Measurements from ENCODE around the gene SLC24A3.

SLC24A3 gene

GRCh38 chr20:19322061-19322985, 109.9 kb downstream of the SLC24A3 start:
- no peaks in the 10 kb centered on the region; the same call in 1 of the 2 replicates for H3K36me3 ChIP-seq (ENCODE audit: insufficient read depth, low read length)
- H3K9me3 ChIP-seq (ENCODE audit: low read depth, low read length): no peaks in the 10 kb centered on the region
- TF ChIP-seq EZH2 (IDR thresholded peaks at IDR 0.05) (no peak), POLR2AphosphoS5 (IDR thresholded peaks at IDR 0.05; ENCODE audit: borderline replicate concordance, low read depth, low read length) (no peak; the same call in 1 of the 2 replicates), FOXP2 (optimal IDR thresholded peaks at IDR 0.05; ENCODE audit: control extremely low read depth, extremely low read length, insufficient read depth) (no peak)
- peak overlapping the region; percentile 57 for H3K4me3 ChIP-seq
- DNase-seq (ENCODE audit: low read depth, low spot score): peak; percentile 99
- H3K9ac ChIP-seq (ENCODE audit: insufficient read length): peak overlapping the region; percentile 61
- H3K27ac ChIP-seq: peak overlapping the region; percentile 98

GRCh38 chr20:19327401-19327800, 115.0 kb downstream of the SLC24A3 start:
- DNase-seq (ENCODE audit: low read depth, low spot score): no peak
- H3K9ac ChIP-seq (ENCODE audit: insufficient read length): no peak overlapping the region
- no peaks in the 10 kb centered on the region for H3K9me3 ChIP-seq (ENCODE audit: low read depth, low read length)
- H3K4me3 ChIP-seq: no peak overlapping the region
- H3K27ac ChIP-seq: no peak overlapping the region
- TF ChIP-seq FOXP2 (optimal IDR thresholded peaks at IDR 0.05; ENCODE audit: control extremely low read depth, extremely low read length, insufficient read depth) (no peak), EZH2 (IDR thresholded peaks at IDR 0.05) (no peak), POLR2AphosphoS5 (IDR thresholded peaks at IDR 0.05; ENCODE audit: borderline replicate concordance, low read depth, low read length) (no peak)
- H3K36me3 ChIP-seq (ENCODE audit: insufficient read depth, low read length): no peaks in the 10 kb centered on the region; the same call in 1 of the 2 replicates

- no peak overlapping the region for H3K9ac ChIP-seq (ENCODE audit: insufficient read length)
- H3K36me3 ChIP-seq (ENCODE audit: insufficient read depth, low read length): no peaks in the 10 kb centered on the region; the same call in 1 of the 2 replicates
- no peaks in the 10 kb centered on the region for H3K9me3 ChIP-seq (ENCODE audit: low read depth, low read length)
- TF ChIP-seq POLR2AphosphoS5 (IDR thresholded peaks at IDR 0.05; ENCODE audit: borderline replicate concordance, low read depth, low read length) (no peak), EZH2 (IDR thresholded peaks at IDR 0.05) (no peak), FOXP2 (optimal IDR thresholded peaks at IDR 0.05; ENCODE audit: control extremely low read depth, extremely low read length, insufficient read depth) (no peak)
- no peak overlapping the region for H3K4me3 ChIP-seq
- DNase-seq (ENCODE audit: low read depth, low spot score): no peak
- no peak overlapping the region for H3K27ac ChIP-seq
Observed at GRCh38 chr20:19328676-19329075, 116.2 kb downstream of the SLC24A3 start.

- no peak for TF ChIP-seq POLR2AphosphoS5 (IDR thresholded peaks at IDR 0.05; ENCODE audit: borderline replicate concordance, low read depth, low read length)
- no peak for TF ChIP-seq FOXP2 (optimal IDR thresholded peaks at IDR 0.05; ENCODE audit: control extremely low read depth, extremely low read length, insufficient read depth)
- TF ChIP-seq EZH2 (IDR thresholded peaks at IDR 0.05): no peak
- H3K9ac ChIP-seq (ENCODE audit: insufficient read length): no peak overlapping the region
Observed at GRCh38 chr20:19330038-19330437, 117.6 kb downstream of the SLC24A3 start.

GRCh38 chr20:19330731-19331130, 118.3 kb downstream of the SLC24A3 start:
- TF ChIP-seq FOXP2 (optimal IDR thresholded peaks at IDR 0.05; ENCODE audit: control extremely low read depth, extremely low read length, insufficient read depth) (no peak), EZH2 (IDR thresholded peaks at IDR 0.05) (no peak), POLR2AphosphoS5 (IDR thresholded peaks at IDR 0.05; ENCODE audit: borderline replicate concordance, low read depth, low read length) (no peak)
- Histone ChIP-seq H3K27ac (no peak overlapping the region), H3K9me3 (ENCODE audit: low read depth, low read length) (no peaks in the 10 kb centered on the region), H3K36me3 (ENCODE audit: insufficient read depth, low read length) (no peaks in the 10 kb centered on the region), H3K9ac (ENCODE audit: insufficient read length) (no peak overlapping the region), H3K4me3 (no peak overlapping the region)
- no peak for DNase-seq (ENCODE audit: low read depth, low spot score)

More at GRCh38 chr20:19330038-19330437, 117.6 kb downstream of the SLC24A3 start:
- Histone ChIP-seq H3K9me3 (ENCODE audit: low read depth, low read length) (no peaks in the 10 kb centered on the region), H3K36me3 (ENCODE audit: insufficient read depth, low read length) (no peaks in the 10 kb centered on the region), H3K27ac (no peak overlapping the region), H3K4me3 (no peak overlapping the region)
- no peak for DNase-seq (ENCODE audit: low read depth, low spot score)

GRCh38 chr20:19333563-19333962, 121.1 kb downstream of the SLC24A3 start:
- TF ChIP-seq EZH2 (IDR thresholded peaks at IDR 0.05) (no peak), FOXP2 (optimal IDR thresholded peaks at IDR 0.05; ENCODE audit: control extremely low read depth, extremely low read length, insufficient read depth) (no peak), POLR2AphosphoS5 (IDR thresholded peaks at IDR 0.05; ENCODE audit: borderline replicate concordance, low read depth, low read length) (no peak)
- Histone ChIP-seq H3K9me3 (ENCODE audit: low read depth, low read length) (no peaks in the 10 kb centered on the region), H3K27ac (no peak overlapping the region), H3K4me3 (no peak overlapping the region), H3K9ac (ENCODE audit: insufficient read length) (no peak overlapping the region), H3K36me3 (ENCODE audit: insufficient read depth, low read length) (no peaks in the 10 kb centered on the region)
- no peak for DNase-seq (ENCODE audit: low read depth, low spot score)

GRCh38 chr20:19335341-19335740, 122.9 kb downstream of the SLC24A3 start:
- H3K27ac ChIP-seq: no peak overlapping the region
- no peaks in the 10 kb centered on the region for H3K36me3 ChIP-seq (ENCODE audit: insufficient read depth, low read length)
- TF ChIP-seq FOXP2 (optimal IDR thresholded peaks at IDR 0.05; ENCODE audit: control extremely low read depth, extremely low read length, insufficient read depth) (no peak), EZH2 (IDR thresholded peaks at IDR 0.05) (no peak), POLR2AphosphoS5 (IDR thresholded peaks at IDR 0.05; ENCODE audit: borderline replicate concordance, low read depth, low read length) (no peak)
- no peak overlapping the region for H3K9ac ChIP-seq (ENCODE audit: insufficient read length)
- H3K4me3 ChIP-seq: no peak overlapping the region
- DNase-seq (ENCODE audit: low read depth, low spot score): no peak
- H3K9me3 ChIP-seq (ENCODE audit: low read depth, low read length): no peaks in the 10 kb centered on the region

GRCh38 chr20:19335916-19336315, 123.5 kb downstream of the SLC24A3 start:
- no peaks in the 10 kb centered on the region for H3K9me3 ChIP-seq (ENCODE audit: low read depth, low read length)

More at GRCh38 chr20:19335916-19336315, 123.5 kb downstream of the SLC24A3 start:
- Histone ChIP-seq H3K9ac (ENCODE audit: insufficient read length) (no peak overlapping the region), H3K4me3 (no peak overlapping the region), H3K27ac (no peak overlapping the region), H3K36me3 (ENCODE audit: insufficient read depth, low read length) (no peaks in the 10 kb centered on the region)
- no peak for DNase-seq (ENCODE audit: low read depth, low spot score)
- TF ChIP-seq FOXP2 (optimal IDR thresholded peaks at IDR 0.05; ENCODE audit: control extremely low read depth, extremely low read length, insufficient read depth) (no peak), POLR2AphosphoS5 (IDR thresholded peaks at IDR 0.05; ENCODE audit: borderline replicate concordance, low read depth, low read length) (no peak), EZH2 (IDR thresholded peaks at IDR 0.05) (no peak)
